Calu3 (cell line): ENCODE data around the gene EPHA3. TPM values are rescaled to one million over a fixed set of nuclear protein-coding genes. Genes with fewer than 3 reads are reported as not detected.

ENCODE experiments used
- BruUV-seq: library from RNA; stranded (reverse); fragments of 400-500 nt; replicated peaks from 2 replicates; lab custom pipeline; 2021; lab: Mats Ljungman, UMichigan
- CTCF ChIA-PET: fragments of 300-600 bp; sonication (Branson Sonifier 250); formaldehyde crosslinking; loops from one replicate; lab custom pipeline; 2022; ENCODE audit warnings: antibody characterized with exemption; lab: Charles Lee
- DNase-seq: peaks from one replicate; pipeline ENCODE4 v3.0.0; 2022
- H3K27ac Mint-ChIP-seq: one replicate; pipeline ENCODE4 v1.8.0; 2022; ENCODE audit warnings: mixed read lengths; ENCODE audit not compliant: unreplicated experiment
- H3K27me3 Mint-ChIP-seq: one replicate; pipeline ENCODE4 v1.8.0; 2022; ENCODE audit warnings: mixed read lengths; ENCODE audit not compliant: unreplicated experiment
- H3K36me3 Mint-ChIP-seq: one replicate; pipeline ENCODE4 v1.8.0; 2022; ENCODE audit warnings: mild to moderate bottlenecking, moderate library complexity, mixed read lengths; ENCODE audit not compliant: insufficient read depth, unreplicated experiment
- H3K4me1 Mint-ChIP-seq: one replicate; pipeline ENCODE4 v1.8.0; 2022; ENCODE audit warnings: mild to moderate bottlenecking, low read depth, mixed read lengths; ENCODE audit not compliant: unreplicated experiment
- H3K4me3 Mint-ChIP-seq: one replicate; pipeline ENCODE4 v1.8.0; 2022; ENCODE audit warnings: mild to moderate bottlenecking, low read depth, moderate library complexity, mixed read lengths; ENCODE audit not compliant: unreplicated experiment
- H3K9me3 Mint-ChIP-seq: one replicate; pipeline ENCODE4 v1.8.0; 2022; ENCODE audit warnings: low read depth, mixed read lengths; ENCODE audit not compliant: unreplicated experiment
- CTCF ChIP-seq: fragments of 200-600 bp; IDR thresholded peaks from one replicate; pipeline ENCODE4 v1.8.0; 2022; ENCODE audit warnings: antibody characterized with exemption; ENCODE audit not compliant: unreplicated experiment
- intact Hi-C: fragments of 100-400 bp; cut with micrococcal nuclease; formaldehyde crosslinking; loops from one replicate; pipeline ENCODE4 v1.10.0; 2022; ENCODE audit not compliant: unreplicated experiment
- total RNA-seq: library from RNA; stranded (reverse); gene quantifications from 2 replicates; pipeline ENCODE4 v1.2.3, GENCODE V29; 2022

EPHA3 gene
- total RNA-seq, 1 experiment from 2014 or later, result 31.6 TPM

- Mint-ChIP-seq H3K27ac (no peak overlapping the region), H3K36me3 (no peaks in the 10 kb centered on the region), H3K4me1 (no peaks in the 10 kb centered on the region), H3K9me3 (peaks cover 2% of the 10 kb centered on the region), H3K4me3 (no peak overlapping the region), H3K27me3 (no peaks in the 10 kb centered on the region)
- no peak for TF ChIP-seq CTCF
- CTCF ChIA-PET, result no interaction called here
- no peak for DNase-seq
- BruUV-seq, result no TSS peak
- intact Hi-C loops, result no loop called here
Observed at GRCh38 chr3:89138048-89138447, 30.6 kb downstream of the EPHA3 start.

DNA sequence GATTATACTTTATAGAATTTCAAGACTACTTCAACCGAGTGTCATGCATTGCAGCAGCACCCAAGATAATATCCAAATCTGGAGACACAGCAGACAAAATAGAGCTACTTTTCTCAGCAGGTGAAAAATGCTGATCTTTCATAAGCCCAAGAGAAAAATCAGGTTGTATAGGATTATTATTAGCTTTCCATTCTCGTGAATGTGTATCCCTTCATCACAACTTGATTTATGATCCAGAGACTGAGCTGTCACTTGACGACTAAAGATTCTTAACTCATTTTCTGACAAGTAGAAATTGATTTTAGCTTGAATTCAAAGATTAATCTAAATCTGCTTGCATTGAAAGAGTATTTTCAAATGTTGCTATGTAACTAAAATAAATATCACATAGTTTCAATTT lies 32.4 kb downstream of the EPHA3 start:
- Mint-ChIP-seq H3K36me3 (no peaks in the 10 kb centered on the region), H3K27ac (no peak overlapping the region), H3K9me3 (no peaks in the 10 kb centered on the region), H3K27me3 (no peaks in the 10 kb centered on the region), H3K4me3 (no peak overlapping the region), H3K4me1 (no peaks in the 10 kb centered on the region)
- intact Hi-C loops, result no loop called here
- no peak for DNase-seq
- no TSS peak for BruUV-seq
- CTCF ChIA-PET, result interaction anchor here (1.0 kb wide), 1 partner anchor 8 kb away, joined by 3 read pairs; no protein-coding TSS in a partner anchor
- TF ChIP-seq CTCF, result no peak

DNA sequence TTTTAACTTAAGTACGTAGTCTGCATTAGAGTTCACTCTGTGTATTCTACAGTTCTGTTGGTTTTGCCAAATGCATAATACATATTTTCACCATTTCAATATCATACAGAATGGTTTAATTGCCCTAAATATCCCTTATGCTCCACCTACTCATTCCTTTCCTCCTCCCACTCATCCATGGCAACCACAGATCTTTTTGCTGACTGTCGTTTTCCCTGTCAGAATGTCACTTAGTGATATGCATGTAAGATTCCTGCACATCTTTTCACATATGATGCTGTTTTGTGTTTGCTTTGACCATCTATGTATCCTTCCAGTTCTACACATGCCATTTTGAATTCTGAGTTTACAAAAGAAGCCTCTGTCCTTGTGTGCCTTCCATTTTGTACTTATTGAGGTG lies 36.7 kb downstream of the EPHA3 start:
- intact Hi-C loops, result no loop called here

GRCh38 chr3:89145995-89146394 lies 38.6 kb downstream of the EPHA3 start:
- Mint-ChIP-seq H3K4me1 (peaks cover 12% of the 10 kb centered on the region), H3K4me3 (no peak overlapping the region), H3K27me3 (no peaks in the 10 kb centered on the region), H3K9me3 (no peaks in the 10 kb centered on the region), H3K36me3 (no peaks in the 10 kb centered on the region), H3K27ac (no peak overlapping the region)
- no peak for TF ChIP-seq CTCF
- no TSS peak for BruUV-seq
- intact Hi-C loops, result no loop called here
- CTCF ChIA-PET, result no interaction called here
- DNase-seq, result peak; percentile 9

More for the DNA sequence above, 36.7 kb downstream of the EPHA3 start:
- no TSS peak for BruUV-seq
- H3K27ac Mint-ChIP-seq, result no peak overlapping the region
- CTCF ChIA-PET, result no interaction called here
- no peaks in the 10 kb centered on the region for H3K36me3 Mint-ChIP-seq
- no peak for TF ChIP-seq CTCF
- H3K4me1 Mint-ChIP-seq, result peaks cover 12% of the 10 kb centered on the region
- H3K27me3 Mint-ChIP-seq, result no peaks in the 10 kb centered on the region
- no peak for DNase-seq
- no peaks in the 10 kb centered on the region for H3K9me3 Mint-ChIP-seq
- H3K4me3 Mint-ChIP-seq, result no peak overlapping the region
